Breast epithelium (tissue), 3 donors: ENCODE results near the gene AFF4.

ENCODE experiments used
- POLR2AphosphoS5 ChIP-seq, 3 donors: sonication (generic); formaldehyde crosslinking; IDR thresholded peaks; one replicate each; pipeline ENCODE4 v1.6.1; 2017; ENCODE audit warnings: antibody characterized with exemption in 3 of 3
- TF ChIP-seq, protein P1 (sequence below), 3 donors: fragments of 450-650 bp; IDR thresholded peaks; one replicate each; pipeline ENCODE4 v1.5.1; 2016 to 2017; ENCODE audit warnings: antibody characterized with exemption in 3 of 3, mild to moderate bottlenecking in 3 of 3, moderate library complexity in 3 of 3

DNA sequence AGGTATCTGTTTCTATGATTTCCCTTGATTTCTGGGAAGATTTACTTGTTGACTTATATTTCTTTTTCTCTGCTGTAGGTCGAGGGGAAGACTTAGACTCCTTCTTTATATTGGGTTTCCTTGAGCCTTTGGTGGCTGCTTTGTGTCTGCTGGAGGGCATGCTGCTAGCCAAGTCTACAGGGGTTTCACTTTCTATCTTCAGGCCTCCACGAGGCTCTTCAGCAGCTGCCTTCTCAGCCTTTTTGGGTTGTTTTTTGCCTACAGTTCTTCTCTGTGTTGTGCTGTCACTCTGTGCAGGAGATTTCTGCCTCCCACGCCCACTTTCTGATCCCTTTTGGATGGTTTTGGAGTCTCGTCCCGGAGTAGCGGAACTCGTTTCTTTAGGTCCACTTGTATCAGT, 66.7 kb downstream of the AFF4 start:
- TF ChIP-seq, protein P1, sequence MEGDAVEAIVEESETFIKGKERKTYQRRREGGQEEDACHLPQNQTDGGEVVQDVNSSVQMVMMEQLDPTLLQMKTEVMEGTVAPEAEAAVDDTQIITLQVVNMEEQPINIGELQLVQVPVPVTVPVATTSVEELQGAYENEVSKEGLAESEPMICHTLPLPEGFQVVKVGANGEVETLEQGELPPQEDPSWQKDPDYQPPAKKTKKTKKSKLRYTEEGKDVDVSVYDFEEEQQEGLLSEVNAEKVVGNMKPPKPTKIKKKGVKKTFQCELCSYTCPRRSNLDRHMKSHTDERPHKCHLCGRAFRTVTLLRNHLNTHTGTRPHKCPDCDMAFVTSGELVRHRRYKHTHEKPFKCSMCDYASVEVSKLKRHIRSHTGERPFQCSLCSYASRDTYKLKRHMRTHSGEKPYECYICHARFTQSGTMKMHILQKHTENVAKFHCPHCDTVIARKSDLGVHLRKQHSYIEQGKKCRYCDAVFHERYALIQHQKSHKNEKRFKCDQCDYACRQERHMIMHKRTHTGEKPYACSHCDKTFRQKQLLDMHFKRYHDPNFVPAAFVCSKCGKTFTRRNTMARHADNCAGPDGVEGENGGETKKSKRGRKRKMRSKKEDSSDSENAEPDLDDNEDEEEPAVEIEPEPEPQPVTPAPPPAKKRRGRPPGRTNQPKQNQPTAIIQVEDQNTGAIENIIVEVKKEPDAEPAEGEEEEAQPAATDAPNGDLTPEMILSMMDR (IDR thresholded peaks at IDR 0.05): no peak
- TF ChIP-seq POLR2AphosphoS5 (IDR thresholded peaks at IDR 0.05): no peak
